A673 (cell line): ENCODE measurements around the gene EPB41L4B. TPM values are rescaled to one million over a fixed set of nuclear protein-coding genes. Genes with fewer than 3 reads are reported as not detected.
A peak's percentile ranks its signal among the peaks of the same experiment; 100 is the strongest.

ENCODE experiments used
- BruUV-seq: library from RNA; stranded (reverse); fragments of 400-500 nt; replicated peaks from 2 replicates; lab custom pipeline; 2021; lab: Mats Ljungman, UMichigan
- CTCF ChIA-PET: fragments of 300-600 bp; sonication (Branson Sonifier 250); formaldehyde crosslinking; loops from one replicate; lab custom pipeline; 2022; ENCODE audit warnings: antibody characterized with exemption; lab: Charles Lee
- POLR2A ChIA-PET: fragments of 300-600 bp; sonication (Branson Sonifier 250); formaldehyde crosslinking; loops from one replicate; lab custom pipeline; 2022; ENCODE audit warnings: antibody characterized with exemption; ENCODE audit not compliant: low non-redundant PET; lab: Charles Lee
- DNase-seq: peaks from one replicate; pipeline ENCODE4 v3.0.0-alpha.2; 2015; ENCODE audit warnings: low spot score
- H3K27ac ChIP-seq: fragments of 200-600 bp; sonication (generic); 2 replicates; pipeline ENCODE4 v1.5.1; 2016; ENCODE audit warnings: mixed run types, low read depth, mild to moderate bottlenecking, mixed read lengths, antibody characterized with exemption, low read length; ENCODE audit not compliant: poor library complexity, severe bottlenecking
- H3K27me3 ChIP-seq: fragments of 200-600 bp; sonication (generic); replicated peaks from 2 replicates; pipeline ENCODE4 v1.6.1; 2017; ENCODE audit warnings: mixed run types, low read depth, mild to moderate bottlenecking, mixed read lengths, antibody characterized with exemption, low read length; ENCODE audit not compliant: insufficient read depth, poor library complexity
- H3K36me3 ChIP-seq: fragments of 200-600 bp; sonication (generic); 2 replicates; pipeline ENCODE4 v1.6.1; 2016; ENCODE audit warnings: mixed run types, mild to moderate bottlenecking, mixed read lengths, antibody characterized with exemption, low read length; ENCODE audit not compliant: insufficient read depth, poor library complexity, severe bottlenecking
- H3K4me1 ChIP-seq: fragments of 200-600 bp; sonication (generic); 2 replicates; pipeline ENCODE4 v1.6.1; 2017; ENCODE audit warnings: mixed run types, mild to moderate bottlenecking, mixed read lengths, antibody characterized with exemption, low read length; ENCODE audit not compliant: insufficient read depth, poor library complexity, severe bottlenecking
- H3K4me3 ChIP-seq: fragments of 200-600 bp; sonication (generic); 2 replicates; pipeline ENCODE4 v1.5.1; 2016; ENCODE audit warnings: low read depth, mixed run types, mild to moderate bottlenecking, mixed read lengths, low read length; ENCODE audit not compliant: poor library complexity, severe bottlenecking
- H3K9me3 ChIP-seq: fragments of 200-600 bp; sonication (generic); 2 replicates; pipeline ENCODE4 v1.6.1; 2016; ENCODE audit warnings: mixed run types, low read depth, mild to moderate bottlenecking, mixed read lengths, antibody characterized with exemption, low read length; ENCODE audit not compliant: poor library complexity, severe bottlenecking
- CTCF ChIP-seq: fragments of 300-800, 200-600 bp; sonication (generic); conservative IDR thresholded peaks from 2 replicates; pipeline ENCODE4 v1.5.1; 2017; ENCODE audit warnings: low read depth, mild to moderate bottlenecking, antibody characterized with exemption, low read length, moderate library complexity, mixed read lengths
- EZH2 ChIP-seq: fragments of 200-600 bp; sonication (generic); IDR thresholded peaks from 2 replicates; pipeline ENCODE4 v1.6.1; 2017; ENCODE audit warnings: borderline replicate concordance, low read depth, mild to moderate bottlenecking, mixed read lengths, antibody characterized with exemption, low read length; ENCODE audit not compliant: poor library complexity, severe bottlenecking
- intact Hi-C: fragments of 100-400 bp; cut with micrococcal nuclease; formaldehyde crosslinking; loops from one replicate; pipeline ENCODE4 v1.10.0; 2022; ENCODE audit not compliant: unreplicated experiment
- total RNA-seq: library from RNA; stranded (reverse); gene quantifications from 2 replicates; pipeline ENCODE4 v1.2.3, GENCODE V29; 2021

EPB41L4B gene
- total RNA-seq, 1 experiment from 2014 or later = not detected

- BruUV-seq = no TSS peak
- no peak for DNase-seq
Observed at GRCh38 chr9:109267555-109267954, 53.3 kb downstream of the EPB41L4B start.

GRCh38 chr9:109264877-109265587 lies 55.8 kb downstream of the EPB41L4B start:
- Histone ChIP-seq H3K4me3 (no peak overlapping the region), H3K36me3 (no peaks in the 10 kb centered on the region), H3K27ac (no peak overlapping the region), H3K27me3 (no peaks in the 10 kb centered on the region), H3K9me3 (no peaks in the 10 kb centered on the region), H3K4me1 (no peaks in the 10 kb centered on the region)
- TF ChIP-seq CTCF (no peak), EZH2 (no peak)
- intact Hi-C loops = no loop called here
- ChIA-PET POLR2A (no interaction called here), CTCF (no interaction called here)
- BruUV-seq = no TSS peak
- peak; percentile 12 for DNase-seq

More at GRCh38 chr9:109267555-109267954, 53.3 kb downstream of the EPB41L4B start:
- no peaks in the 10 kb centered on the region for H3K4me1 ChIP-seq
- intact Hi-C loops = no loop called here
- ChIA-PET POLR2A (no interaction called here), CTCF (no interaction called here)
- no peaks in the 10 kb centered on the region for H3K27me3 ChIP-seq
- no peaks in the 10 kb centered on the region for H3K9me3 ChIP-seq
- no peak for TF ChIP-seq EZH2
- H3K4me3 ChIP-seq = no peak overlapping the region
- H3K27ac ChIP-seq = no peak overlapping the region
- H3K36me3 ChIP-seq = no peaks in the 10 kb centered on the region

DNA sequence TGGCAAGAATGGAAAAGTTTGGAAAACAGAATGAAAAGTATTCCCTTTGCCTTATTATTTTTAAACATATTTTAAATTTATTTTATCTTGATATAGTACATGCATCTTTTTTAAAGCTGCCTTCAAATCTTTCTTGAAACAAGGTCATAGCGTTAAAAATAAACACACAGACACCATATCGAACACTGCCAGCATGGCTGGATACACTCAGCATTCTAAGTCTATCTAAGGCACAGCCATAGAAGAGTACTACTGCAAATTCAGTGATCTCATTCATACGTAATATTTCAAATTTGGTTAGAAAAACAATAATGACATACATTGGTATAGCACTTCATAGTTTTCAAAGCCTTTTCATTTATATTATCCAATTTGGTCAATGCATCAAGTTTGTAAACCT lies 57.5 kb downstream of the EPB41L4B start:
- H3K27me3 ChIP-seq = no peaks in the 10 kb centered on the region
- intact Hi-C loops = no loop called here
- BruUV-seq = no TSS peak
- POLR2A ChIA-PET = no interaction called here
- no peaks in the 10 kb centered on the region for H3K36me3 ChIP-seq
- no peak overlapping the region for H3K4me3 ChIP-seq
- TF ChIP-seq EZH2 (no peak), CTCF (no peak)
- no peak overlapping the region for H3K27ac ChIP-seq
- no peak for DNase-seq
- CTCF ChIA-PET = no interaction called here
- H3K4me1 ChIP-seq = no peaks in the 10 kb centered on the region
- no peaks in the 10 kb centered on the region for H3K9me3 ChIP-seq
